HCT116 (cell line): Measurements from ENCODE around the gene F11. TPM values are rescaled to one million over a fixed set of nuclear protein-coding genes. Genes with fewer than 3 reads are reported as not detected.

Experiments used
- ATAC-seq: fragments of 200-7000 bp; cut with Tn5 transposase; 2 replicates; pipeline ENCODE4 v1.9.1; 2020; ENCODE audit warnings: mild to moderate bottlenecking, moderate library complexity
- BruUV-seq: library from RNA; stranded (reverse); fragments of 400-500 nt; replicated peaks from 2 replicates; lab custom pipeline; 2021; lab: Mats Ljungman, UMichigan
- CTCF ChIA-PET: fragments of 300-600 bp; sonication (Branson Sonifier 250); formaldehyde crosslinking; loops from one replicate; lab custom pipeline; 2021; ENCODE audit warnings: antibody characterized with exemption; lab: Charles Lee
- POLR2A ChIA-PET: fragments of 300-600, 350-600 bp; sonication (Branson Sonifier 250); formaldehyde crosslinking; loops from one replicate; lab custom pipeline; 2021; ENCODE audit warnings: antibody characterized with exemption; lab: Charles Lee
- RAD21 ChIA-PET, 2 experiments: fragments of 300-600 bp; sonication (Branson Sonifier 250); formaldehyde crosslinking; loops; one replicate each; lab custom pipeline; 2023; ENCODE audit warnings: low total read pairs in 2 of 2; ENCODE audit not compliant: uncharacterized antibody in 2 of 2, unreplicated experiment in 2 of 2, low non-redundant PET in 1 of 2; lab: Charles Lee
- DNase-seq: peaks from one replicate; pipeline ENCODE4 v3.0.0-alpha.2; 2010; ENCODE audit warnings: low read depth, low spot score
- H2AFZ ChIP-seq: fragments of 200-600 bp; shearing (Covaris generic), sonication (generic); 2 replicates; pipeline ENCODE4 v1.6.1; 2017; ENCODE audit warnings: low read depth, mixed run types, mixed read lengths, antibody characterized with exemption, low read length; ENCODE audit not compliant: poor library complexity, severe bottlenecking
- H3K27ac ChIP-seq: 2 replicates; pipeline ENCODE4 v1.5.1; 2012; ENCODE audit warnings: low read depth, low read length
- H3K27me3 ChIP-seq: fragments of 200-600 bp; sonication (generic); 2 replicates; pipeline ENCODE4 v1.6.1; 2016; ENCODE audit warnings: mixed run types, low read length, mixed read lengths; ENCODE audit not compliant: insufficient read depth
- H3K36me3 ChIP-seq, 2 experiments: fragments of 200-500 bp in 1 of 2; fragments of 200-600 bp in 1 of 2; sonication (Bioruptor generic) in 1 of 2; sonication (generic) in 1 of 2; 2 replicates each; pipeline versions ENCODE4 v1.5.1 to v1.6.1; 2014 to 2016; ENCODE audit warnings: low read length in 2 of 2, inconsistent platforms in 1 of 2, mixed read lengths in 1 of 2, mixed run types in 1 of 2; ENCODE audit not compliant: insufficient read depth in 2 of 2, control insufficient read depth in 1 of 2
- H3K4me1 ChIP-seq, 2 experiments: fragments of 200-600 bp in 1 of 2; sonication (generic) in 1 of 2; 2 replicates each; pipeline versions ENCODE4 v1.5.1 to v1.6.1; 2012 to 2017; ENCODE audit warnings: low read length in 2 of 2, inconsistent platforms in 1 of 2, mild to moderate bottlenecking in 1 of 2, mixed read lengths in 1 of 2, mixed run types in 1 of 2, moderate library complexity in 1 of 2; ENCODE audit not compliant: insufficient read depth in 2 of 2, control insufficient read depth in 1 of 2
- H3K4me2 ChIP-seq: fragments of 200-600 bp; sonication (generic); 2 replicates; pipeline ENCODE4 v1.6.1; 2017; ENCODE audit warnings: mixed run types, low read length, mixed read lengths
- H3K4me3 ChIP-seq, 2 experiments: fragments of 200-600 bp in 1 of 2; sonication (generic) in 1 of 2; replicated peaks in 1 of 2; 2 replicates each; pipeline ENCODE4 v1.5.1; 2011 to 2016; ENCODE audit warnings: low read length in 2 of 2, control low read depth in 1 of 2, low read depth in 1 of 2, mild to moderate bottlenecking in 1 of 2, mixed read lengths in 1 of 2, mixed run types in 1 of 2
- H3K79me2 ChIP-seq: fragments of 200-600 bp; sonication (generic); 2 replicates; pipeline ENCODE4 v1.6.1; 2017; ENCODE audit warnings: mild to moderate bottlenecking, mixed run types, low read length, moderate library complexity, mixed read lengths; ENCODE audit not compliant: insufficient read depth
- H3K9ac ChIP-seq: fragments of 200-600 bp; sonication (generic); 2 replicates; pipeline ENCODE4 v1.6.1; 2016; ENCODE audit warnings: low read length, mixed read lengths
- H3K9me2 ChIP-seq: fragments of 200-600 bp; sonication (generic), shearing (Covaris generic); 2 replicates; pipeline ENCODE4 v1.6.1; 2017; ENCODE audit warnings: mixed run types, mild to moderate bottlenecking, moderate library complexity; ENCODE audit not compliant: insufficient read depth
- H3K9me3 ChIP-seq, 2 experiments: fragments of 200-500 bp in 1 of 2; fragments of 200-600 bp in 1 of 2; sonication (Bioruptor generic) in 1 of 2; sonication (generic) in 1 of 2; 2 replicates each; pipeline ENCODE4 v1.6.1; 2014 to 2017; ENCODE audit warnings: low read length in 2 of 2, mixed read lengths in 2 of 2, inconsistent platforms in 1 of 2, low read depth in 1 of 2, mild to moderate bottlenecking in 1 of 2, mixed run types in 1 of 2, moderate library complexity in 1 of 2; ENCODE audit not compliant: control insufficient read depth in 1 of 2, insufficient read depth in 1 of 2
- H4K20me1 ChIP-seq: fragments of 200-600 bp; sonication (generic), shearing (Covaris generic); 2 replicates; pipeline ENCODE4 v1.6.1; 2017; ENCODE audit warnings: mixed run types, mild to moderate bottlenecking, moderate library complexity; ENCODE audit not compliant: insufficient read depth
- ATF3 ChIP-seq: IDR thresholded peaks from 2 replicates; pipeline ENCODE4 v1.6.1; 2012
- CBX3 ChIP-seq: IDR thresholded peaks from 2 replicates; pipeline ENCODE4 v1.6.1; 2012; ENCODE audit warnings: low read depth
- EGR1 ChIP-seq: IDR thresholded peaks from 2 replicates; pipeline ENCODE4 v1.6.1; 2012; ENCODE audit warnings: low read depth
- EZH2 ChIP-seq: fragments of 200-600 bp; sonication (generic); IDR thresholded peaks from 2 replicates; pipeline ENCODE4 v1.6.1; 2017; ENCODE audit warnings: antibody characterized with exemption, mixed run types
- EZH2phosphoT487 ChIP-seq: fragments of 200-600 bp; IDR thresholded peaks from 2 replicates; pipeline ENCODE4 v1.6.1; 2018; ENCODE audit warnings: antibody characterized with exemption, borderline replicate concordance
- JUND ChIP-seq: IDR thresholded peaks from 2 replicates; pipeline ENCODE4 v1.6.1; 2012
- MAX ChIP-seq: IDR thresholded peaks from 2 replicates; pipeline ENCODE4 v1.6.1; 2012
- RAD21 ChIP-seq: IDR thresholded peaks from 2 replicates; pipeline ENCODE4 v1.6.1; 2012; ENCODE audit warnings: low read depth, mild to moderate bottlenecking
- SIN3A ChIP-seq: IDR thresholded peaks from 2 replicates; pipeline ENCODE4 v1.6.1; 2012; ENCODE audit warnings: low read depth
- SP1 ChIP-seq: IDR thresholded peaks from 2 replicates; pipeline ENCODE4 v1.6.1; 2012; ENCODE audit warnings: low read depth
- TCF7L2 ChIP-seq: IDR thresholded peaks from 2 replicates; pipeline ENCODE4 v1.7.0; 2011; ENCODE audit warnings: borderline replicate concordance, inconsistent platforms; ENCODE audit not compliant: insufficient read depth, insufficient read length; ENCODE audit errors: extremely low read depth
- YY1 ChIP-seq: IDR thresholded peaks from 2 replicates; pipeline ENCODE4 v1.6.1; 2011; ENCODE audit warnings: low read length, low read depth, moderate library complexity, mild to moderate bottlenecking; ENCODE audit not compliant: insufficient replicate concordance; ENCODE audit errors: extremely low read depth
- ZBTB33 ChIP-seq: IDR thresholded peaks from 2 replicates; pipeline ENCODE4 v1.6.1; 2011; ENCODE audit warnings: mild to moderate bottlenecking, low read length, moderate library complexity; ENCODE audit not compliant: insufficient replicate concordance; ENCODE audit errors: extremely low read depth
- ZNF274 ChIP-seq: fragments of 200-500 bp; sonication (Bioruptor generic); IDR thresholded peaks from 2 replicates; pipeline ENCODE4 v1.6.1; 2014; ENCODE audit warnings: mild to moderate bottlenecking, low read depth, low read length, inconsistent platforms
- intact Hi-C: fragments of 100-400 bp; cut with micrococcal nuclease; formaldehyde crosslinking; loops from 2 replicates; pipeline ENCODE4 v1.10.0; 2022
- total RNA-seq: library from RNA; stranded (reverse); gene quantifications from one replicate; pipeline ENCODE4 v1.2.1, GENCODE V29; 2021; ENCODE audit not compliant: unreplicated experiment

F11 gene
- total RNA-seq, 1 experiment from 2014 or later = not detected

- H3K4me1 ChIP-seq = no peaks in the 10 kb centered on the region
- no peak overlapping the region for H3K9ac ChIP-seq
- no peaks in the 10 kb centered on the region for H3K27me3 ChIP-seq
- TF ChIP-seq ATF3 (no peak), YY1 (no peak), EGR1 (no peak), EZH2phosphoT487 (no peak), TCF7L2 (no peak), ZNF274 (no peak)
- H4K20me1 ChIP-seq = no peaks in the 10 kb centered on the region
- no peaks in the 10 kb centered on the region for H3K79me2 ChIP-seq
- ATAC-seq = no peak
- H3K9me3 ChIP-seq = peaks cover 0 to 4% of the 10 kb centered on the region in 2 experiments; a peak in 1 of 4 replicates
- H3K9me2 ChIP-seq = peaks cover 4% of the 10 kb centered on the region; the same call in 1 of the 2 replicates
- peak overlapping the region; percentile 42 for H2AFZ ChIP-seq
- CTCF ChIA-PET = no interaction called here
- intact Hi-C loops = no loop called here
- H3K36me3 ChIP-seq = no peaks in the 10 kb centered on the region
- H3K4me2 ChIP-seq = no peak overlapping the region
- H3K4me3 ChIP-seq = no peak overlapping the region
- DNase-seq = no peak
- H3K27ac ChIP-seq = no peak overlapping the region
- POLR2A ChIA-PET = no interaction called here
- BruUV-seq = no TSS peak
- RAD21 ChIA-PET = no interaction called here
Measured at GRCh38 chr4:186228514-186228894, 37.5 kb upstream of the F11 start.

GRCh38 chr4:186234367-186234766 is 31.6 kb upstream of the F11 start:
- no peaks in the 10 kb centered on the region for H3K36me3 ChIP-seq
- no peak overlapping the region for H3K4me2 ChIP-seq
- BruUV-seq = no TSS peak

More at GRCh38 chr4:186234367-186234766, 31.6 kb upstream of the F11 start:
- Histone ChIP-seq H2AFZ (no peak overlapping the region), H3K79me2 (no peaks in the 10 kb centered on the region), H3K4me3 (no peak overlapping the region), H3K4me1 (no peaks in the 10 kb centered on the region), H3K9me2 (no peaks in the 10 kb centered on the region), H3K27me3 (no peaks in the 10 kb centered on the region), H3K27ac (no peak overlapping the region), H4K20me1 (no peaks in the 10 kb centered on the region)
- RAD21 ChIA-PET = no interaction called here
- ATAC-seq = no peak
- intact Hi-C loops = no loop called here
- no peak for DNase-seq
- POLR2A ChIA-PET = no interaction called here
- no peak for TF ChIP-seq EZH2
- no peak for TF ChIP-seq SIN3A
- TF ChIP-seq EGR1 = no peak
- TF ChIP-seq SP1 = no peak
- TF ChIP-seq EZH2phosphoT487 = no peak
- no peak for TF ChIP-seq CBX3
- no peak for TF ChIP-seq ZNF274
- no peak for TF ChIP-seq RAD21
- TF ChIP-seq ATF3 = no peak
- TF ChIP-seq TCF7L2 = no peak
- TF ChIP-seq JUND = no peak
- TF ChIP-seq ZBTB33 = no peak
- no peak for TF ChIP-seq YY1
- TF ChIP-seq MAX = no peak
- TF ChIP-seq, all 23 proteins: peak for 0
- Histone ChIP-seq H3K9me3 (no peaks in the 10 kb centered on the region), H3K9ac (no peak overlapping the region)
- CTCF ChIA-PET = no interaction called here
